ENCODE measurements around the gene DGCR8.

The DGCR8 gene

GRCh38 chr22:20079745-20080444, at the start of gene DGCR8:
Gene DGCR8 (plus strand): TSS chr22:20080241. CDS start chr22:20085964, 5,723 bp downstream.
- ChIA-PET CTCF (no interaction called here), POLR2A (interaction anchor here (0.8 to 2.1 kb wide), 21 partner anchors 9 to 126 kb away, joined by 3 to 22 read pairs (median 5); partner anchors contain the start of genes RANBP1, TANGO2 and TRMT2A)
- peak; percentile 96 for DNase-seq (ENCODE audit: extremely low spot score)
- peak; percentile 77 for TF ChIP-seq ELF4 (IDR thresholded peaks at IDR 0.05)
- peak; percentile 11; the same call in 1 of the 2 replicates for TF ChIP-seq NFRKB (IDR thresholded peaks at IDR 0.05)
- TF ChIP-seq FOXA1 (IDR thresholded peaks at IDR 0.05) = no peak
- peak; percentile 70; the same call in 1 of the 2 replicates for TF ChIP-seq LEF1 (IDR thresholded peaks at IDR 0.05; ENCODE audit: borderline replicate concordance)
- 0 out of 2 replicates have a peak, but pooled peaks have one; percentile 22 for TF ChIP-seq ARNT (IDR thresholded peaks at IDR 0.05)
- TF ChIP-seq FOXM1 (IDR thresholded peaks at IDR 0.05; ENCODE audit: borderline replicate concordance) = 0 out of 2 replicates have a peak, but pooled peaks have one; percentile 40
- peak; percentile 98 for TF ChIP-seq L3MBTL2 (conservative IDR thresholded peaks at IDR 0.05)
- no peak for TF ChIP-seq SP1 (IDR thresholded peaks at IDR 0.05)

GRCh38 chr22:20031732-20032406, 48.2 kb upstream of the DGCR8 start:
- DNase-seq (ENCODE audit: extremely low spot score) = no peak
- TF ChIP-seq SP1 (IDR thresholded peaks at IDR 0.05) = no peak
- no peak for TF ChIP-seq TARDBP (IDR thresholded peaks at IDR 0.05)
- TF ChIP-seq LEF1 (IDR thresholded peaks at IDR 0.05; ENCODE audit: borderline replicate concordance) = no peak
- no peak for TF ChIP-seq ELF4 (IDR thresholded peaks at IDR 0.05)
- no peak for TF ChIP-seq SUZ12 (IDR thresholded peaks at IDR 0.05)
- no peak for TF ChIP-seq FOXK2 (IDR thresholded peaks at IDR 0.05)
- TF ChIP-seq FOXA1 (IDR thresholded peaks at IDR 0.05) = no peak
- TF ChIP-seq CTBP1 (IDR thresholded peaks at IDR 0.05; ENCODE audit: borderline replicate concordance) = no peak
- TF ChIP-seq NFRKB (IDR thresholded peaks at IDR 0.05) = no peak
- no peak for TF ChIP-seq HDGF (IDR thresholded peaks at IDR 0.05; ENCODE audit: borderline replicate concordance)
- no peak for TF ChIP-seq ZNF384 (IDR thresholded peaks at IDR 0.05)
- no peak for TF ChIP-seq PKNOX1 (IDR thresholded peaks at IDR 0.05)
- TF ChIP-seq BHLHE40 (IDR thresholded peaks at IDR 0.05; ENCODE audit: borderline replicate concordance) = no peak
- no peak for TF ChIP-seq L3MBTL2 (conservative IDR thresholded peaks at IDR 0.05)
- ChIA-PET POLR2A (no interaction called here), CTCF (no interaction called here)

- no peak for DNase-seq (ENCODE audit: extremely low spot score)
- CTCF ChIA-PET = no interaction called here
- POLR2A ChIA-PET = no interaction called here
- TF ChIP-seq LEF1 (IDR thresholded peaks at IDR 0.05; ENCODE audit: borderline replicate concordance) = no peak
- no peak for TF ChIP-seq ARNT (IDR thresholded peaks at IDR 0.05)
- TF ChIP-seq FOXK2 (IDR thresholded peaks at IDR 0.05) = no peak
- TF ChIP-seq FOXM1 (IDR thresholded peaks at IDR 0.05; ENCODE audit: borderline replicate concordance) = no peak
- no peak for TF ChIP-seq L3MBTL2 (conservative IDR thresholded peaks at IDR 0.05)
- no peak for TF ChIP-seq ZNF384 (IDR thresholded peaks at IDR 0.05)
- no peak for TF ChIP-seq PKNOX1 (IDR thresholded peaks at IDR 0.05)
- no peak for TF ChIP-seq SP1 (IDR thresholded peaks at IDR 0.05)
- no peak for TF ChIP-seq ELF4 (IDR thresholded peaks at IDR 0.05)
- TF ChIP-seq BHLHE40 (IDR thresholded peaks at IDR 0.05; ENCODE audit: borderline replicate concordance) = no peak
- no peak for TF ChIP-seq CTBP1 (IDR thresholded peaks at IDR 0.05; ENCODE audit: borderline replicate concordance)
- no peak for TF ChIP-seq NFRKB (IDR thresholded peaks at IDR 0.05)
- TF ChIP-seq HDGF (IDR thresholded peaks at IDR 0.05; ENCODE audit: borderline replicate concordance) = no peak
- no peak for TF ChIP-seq SUZ12 (IDR thresholded peaks at IDR 0.05)
- TF ChIP-seq FOXA1 (IDR thresholded peaks at IDR 0.05) = no peak
- no peak for TF ChIP-seq TARDBP (IDR thresholded peaks at IDR 0.05)
These were observed 47.5 kb upstream of the DGCR8 start for GRCh38 chr22:20032407-20032991.

GRCh38 chr22:20033045-20033706, 46.9 kb upstream of the DGCR8 start:
- TF ChIP-seq LEF1 (IDR thresholded peaks at IDR 0.05; ENCODE audit: borderline replicate concordance) = no peak
- no peak for TF ChIP-seq FOXA1 (IDR thresholded peaks at IDR 0.05)
- TF ChIP-seq L3MBTL2 (conservative IDR thresholded peaks at IDR 0.05) = no peak
- ChIA-PET CTCF (no interaction called here), POLR2A (interaction anchor here (0.9 kb wide), 1 partner anchor 47 kb away, joined by 5 read pairs; the partner anchor contains the start of gene DGCR8)
- DNase-seq (ENCODE audit: extremely low spot score) = no peak

- TF ChIP-seq ARNT (IDR thresholded peaks at IDR 0.05) = no peak
- no peak for TF ChIP-seq PKNOX1 (IDR thresholded peaks at IDR 0.05)
- no peak for TF ChIP-seq FOXA1 (IDR thresholded peaks at IDR 0.05)
- no peak for TF ChIP-seq NFRKB (IDR thresholded peaks at IDR 0.05)
- TF ChIP-seq HDGF (IDR thresholded peaks at IDR 0.05; ENCODE audit: borderline replicate concordance) = no peak
- TF ChIP-seq CTBP1 (IDR thresholded peaks at IDR 0.05; ENCODE audit: borderline replicate concordance) = no peak
- TF ChIP-seq FOXK2 (IDR thresholded peaks at IDR 0.05) = no peak
- no peak for DNase-seq (ENCODE audit: extremely low spot score)
- CTCF ChIA-PET = no interaction called here
- POLR2A ChIA-PET = interaction anchor here (1.7 to 2.0 kb wide), 2 partner anchors 12 to 46 kb away, joined by 4 to 7 read pairs; partner anchors contain the start of gene DGCR8
These were observed 45.9 kb upstream of the DGCR8 start for GRCh38 chr22:20034143-20034542.
